Adipocyte (in vitro differentiated cells): ENCODE results near the gene PCGF1.
A peak's percentile ranks its signal among the peaks of the same experiment; 100 is the strongest.

Experiments used
- DNase-seq: peaks from one replicate; pipeline ENCODE4 v3.0.0-alpha.2; 2015; ENCODE audit warnings: low read depth
- H3K27me3 ChIP-seq: replicated peaks from 2 replicates; pipeline ENCODE4 v1.7.0; 2013; ENCODE audit warnings: mild to moderate bottlenecking, low read length, moderate library complexity; ENCODE audit not compliant: control insufficient read depth, insufficient read depth
- H3K36me3 ChIP-seq: 2 replicates; pipeline ENCODE4 v1.7.0; 2013; ENCODE audit warnings: low read length, mild to moderate bottlenecking, moderate library complexity; ENCODE audit not compliant: control insufficient read depth, insufficient read depth, severe bottlenecking
- H3K4me1 ChIP-seq: 2 replicates; pipeline ENCODE4 v1.7.0; 2013; ENCODE audit warnings: mild to moderate bottlenecking, low read length, moderate library complexity; ENCODE audit not compliant: control insufficient read depth, insufficient read depth
- H3K4me3 ChIP-seq: 2 replicates; pipeline ENCODE4 v1.7.0; 2013; ENCODE audit warnings: mild to moderate bottlenecking, low read length, moderate library complexity
- H3K9ac ChIP-seq: 2 replicates; pipeline ENCODE4 v1.7.0; 2013; ENCODE audit warnings: mild to moderate bottlenecking, low read length, moderate library complexity
- H3K9me3 ChIP-seq: 2 replicates; pipeline ENCODE4 v1.7.0; 2013; ENCODE audit warnings: mild to moderate bottlenecking, low read length, moderate library complexity; ENCODE audit not compliant: control insufficient read depth

The PCGF1 gene

GRCh38 chr2:74501335-74502071 is 6.0 kb downstream of the PCGF1 start:
- H3K9me3 ChIP-seq, result no peaks in the 10 kb centered on the region
- no peaks in the 10 kb centered on the region for H3K27me3 ChIP-seq
- peaks cover 18% of the 10 kb centered on the region for H3K36me3 ChIP-seq
- no peak for DNase-seq
- peaks cover 53% of the 10 kb centered on the region for H3K4me1 ChIP-seq
- H3K9ac ChIP-seq, result peak overlapping the region; percentile 94
- peak overlapping the region; percentile 96 for H3K4me3 ChIP-seq

DNA sequence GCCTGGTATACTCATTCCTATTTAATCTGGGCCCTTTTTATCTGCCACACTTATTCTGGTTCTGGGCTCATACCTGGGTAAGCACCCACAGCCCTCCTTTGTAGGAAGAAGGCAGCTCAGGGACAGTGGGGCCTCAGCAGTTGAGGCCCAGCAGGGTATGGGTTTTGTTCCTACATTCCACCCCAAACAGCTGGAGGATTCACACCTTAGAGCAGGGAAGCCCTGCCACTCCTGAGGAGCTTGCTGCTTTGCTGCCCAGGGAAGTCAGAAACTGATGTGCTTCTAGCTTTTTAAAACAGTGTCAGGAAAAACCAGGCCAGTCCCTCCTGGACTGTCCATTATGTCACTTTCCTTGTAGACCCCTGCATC is 6.9 kb downstream of the PCGF1 start:
- H3K27me3 ChIP-seq, result no peaks in the 10 kb centered on the region

GRCh38 chr2:74499940-74500577 is 7.4 kb downstream of the PCGF1 start:
- H3K4me1 ChIP-seq, result peaks cover 39% of the 10 kb centered on the region

More for the DNA sequence above, 6.9 kb downstream of the PCGF1 start:
- Histone ChIP-seq H3K9me3 (no peaks in the 10 kb centered on the region), H3K36me3 (peaks cover 12% of the 10 kb centered on the region), H3K4me3 (no peak overlapping the region), H3K9ac (no peak overlapping the region), H3K4me1 (peaks cover 44% of the 10 kb centered on the region)
- no peak for DNase-seq

DNA sequence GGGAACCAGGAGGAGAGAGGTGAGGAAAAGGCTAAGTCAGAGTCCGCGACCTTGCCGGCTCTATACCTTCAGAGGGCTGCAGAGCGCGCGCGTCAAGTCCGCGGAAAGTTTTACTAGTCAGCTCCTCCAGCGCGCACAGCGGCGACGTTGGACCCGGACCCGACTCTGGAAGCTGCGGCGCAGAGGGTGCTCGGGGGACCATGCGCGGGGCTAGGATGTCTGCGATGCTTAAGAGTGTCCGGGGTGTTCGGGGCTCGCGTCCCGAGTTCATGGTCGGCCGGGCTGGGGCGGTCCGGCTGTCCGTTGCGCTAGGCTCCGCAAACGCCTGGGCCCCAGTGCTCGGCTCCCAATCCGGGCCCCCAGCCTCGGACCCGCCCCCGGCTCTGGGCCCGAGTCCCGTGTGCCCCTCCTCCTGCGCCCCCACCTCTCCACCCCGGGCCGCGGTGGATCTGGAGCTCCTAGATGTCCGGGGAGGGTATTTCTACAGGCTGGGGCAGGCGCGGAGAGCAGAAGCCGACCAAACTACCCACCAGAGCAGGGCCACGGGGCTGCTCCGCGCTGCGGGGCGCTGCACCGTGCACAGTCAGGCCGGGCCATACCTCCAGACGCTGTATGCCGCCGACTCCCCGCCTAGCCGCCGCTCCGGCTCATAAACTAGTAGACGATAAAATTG is 8.1 kb downstream of the PCGF1 start, which contains the start of gene LBX2:
LBX2 (minus strand) TSS at position 337 of the 673 bp plus-strand sequence; CDS start at position 271, 66 bp downstream.
- Histone ChIP-seq H3K27me3 (no peaks in the 10 kb centered on the region), H3K36me3 (peaks cover under 1% of the 10 kb centered on the region), H3K4me3 (peak within 1 kb of the TSS; percentile 71), H3K9me3 (no peaks in the 10 kb centered on the region), H3K4me1 (peaks cover 32% of the 10 kb centered on the region), H3K9ac (peak within 1 kb of the TSS; percentile 58)
- DNase-seq, result peak; percentile 58

More at GRCh38 chr2:74499940-74500577, 7.4 kb downstream of the PCGF1 start:
- Histone ChIP-seq H3K27me3 (no peaks in the 10 kb centered on the region), H3K9me3 (no peaks in the 10 kb centered on the region), H3K9ac (peak overlapping the region; percentile 58), H3K36me3 (peaks cover 7% of the 10 kb centered on the region), H3K4me3 (peak overlapping the region; percentile 71)
- no peak for DNase-seq

DNA sequence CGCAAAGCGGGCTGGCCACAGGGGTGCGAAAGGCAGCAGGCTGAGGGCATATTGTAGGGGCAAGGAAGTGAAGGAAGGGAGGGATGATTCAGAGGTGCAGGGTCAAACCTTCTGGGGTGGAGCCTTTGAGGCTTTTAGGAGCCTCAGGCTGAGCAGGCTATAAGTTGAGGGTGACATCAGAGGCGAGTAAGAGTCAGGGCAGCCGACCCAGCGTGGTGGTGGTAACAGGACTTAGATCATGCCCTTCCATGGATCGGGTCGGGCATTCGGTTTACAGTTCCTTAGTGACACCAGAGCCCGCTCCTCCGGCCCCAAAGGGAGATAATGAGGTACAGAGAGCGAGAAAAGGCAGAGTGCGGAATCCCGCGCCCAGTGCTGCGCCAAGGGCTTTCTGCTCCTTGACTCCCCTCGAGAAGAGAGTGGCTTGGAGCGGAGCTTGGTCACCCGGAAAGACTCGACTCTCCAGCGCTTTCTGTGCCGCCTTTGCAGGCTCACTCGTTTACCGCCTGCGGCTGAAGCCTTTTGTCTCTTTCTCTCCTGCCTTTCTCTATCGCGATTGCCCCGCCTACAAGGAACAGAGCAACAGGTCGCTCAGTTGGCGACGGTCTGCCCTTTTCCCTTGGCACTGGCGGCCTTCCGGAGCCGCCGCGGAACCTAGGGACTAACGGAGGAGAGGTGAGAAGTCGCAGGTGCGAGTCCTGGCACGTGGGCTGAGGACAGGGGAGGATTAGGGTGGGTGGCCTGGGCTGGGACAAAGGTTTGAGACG is 8.8 kb downstream of the PCGF1 start:
- Histone ChIP-seq H3K4me3 (peak overlapping the region; percentile 71), H3K9me3 (no peaks in the 10 kb centered on the region), H3K27me3 (no peaks in the 10 kb centered on the region), H3K4me1 (peaks cover 26% of the 10 kb centered on the region), H3K36me3 (peaks cover 8% of the 10 kb centered on the region), H3K9ac (peak overlapping the region; percentile 58)
- peak; percentile 59 for DNase-seq

DNA sequence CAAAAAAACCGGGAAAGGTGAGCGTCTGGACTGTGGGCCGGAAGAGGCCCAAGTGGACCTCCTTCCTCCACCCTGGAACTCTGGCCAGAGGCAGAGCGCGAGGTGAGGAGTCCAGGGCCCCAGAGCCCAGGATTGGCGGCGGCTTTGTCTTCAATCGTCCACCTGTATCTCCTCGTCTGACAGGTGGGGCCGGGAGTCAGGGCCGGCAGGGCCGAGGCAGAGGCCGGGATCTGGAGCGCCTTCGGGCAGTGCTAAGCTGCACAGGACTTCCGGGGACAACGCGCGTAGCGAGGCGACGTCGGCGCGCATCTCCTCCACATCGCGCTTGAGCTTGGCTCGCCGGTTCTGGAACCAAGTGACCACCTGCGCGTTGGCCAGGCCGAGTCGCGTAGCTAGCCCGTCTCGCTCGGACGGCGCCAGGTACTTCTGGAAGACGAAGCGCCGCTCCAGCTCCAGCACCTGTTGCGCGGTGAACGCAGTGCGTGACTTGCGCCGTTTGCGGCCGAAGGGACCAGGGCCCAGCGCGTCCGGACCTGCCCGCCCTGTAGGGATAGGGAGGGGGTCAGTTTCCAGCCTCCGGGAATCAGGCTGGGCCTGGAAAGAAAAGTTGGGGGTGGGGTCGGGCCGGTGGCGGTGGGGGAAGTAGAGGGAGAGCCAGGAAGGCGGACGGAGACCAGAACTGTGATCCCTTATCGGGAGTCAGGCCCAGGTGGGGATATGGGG is 9.6 kb downstream of the PCGF1 start:
- no peak for DNase-seq
- H3K4me3 ChIP-seq, result peak overlapping the region; percentile 71

GRCh38 chr2:74496997-74497776 is 10.3 kb downstream of the PCGF1 start:
- no peaks in the 10 kb centered on the region for H3K9me3 ChIP-seq
- DNase-seq, result no peak
- H3K36me3 ChIP-seq, result peaks cover 23% of the 10 kb centered on the region
- peaks cover 18% of the 10 kb centered on the region for H3K4me1 ChIP-seq
- no peak overlapping the region for H3K9ac ChIP-seq
- no peaks in the 10 kb centered on the region for H3K27me3 ChIP-seq
- H3K4me3 ChIP-seq, result peak overlapping the region; percentile 71

More for the DNA sequence above, 9.6 kb downstream of the PCGF1 start:
- Histone ChIP-seq H3K9me3 (no peaks in the 10 kb centered on the region), H3K27me3 (no peaks in the 10 kb centered on the region), H3K36me3 (peaks cover 15% of the 10 kb centered on the region), H3K9ac (no peak overlapping the region), H3K4me1 (peaks cover 21% of the 10 kb centered on the region)

- Histone ChIP-seq H3K4me3 (no peak overlapping the region), H3K9ac (no peak overlapping the region), H3K27me3 (no peaks in the 10 kb centered on the region), H3K36me3 (peaks cover 40% of the 10 kb centered on the region), H3K9me3 (no peaks in the 10 kb centered on the region), H3K4me1 (peaks cover 18% of the 10 kb centered on the region)
- no peak for DNase-seq
These were observed 12.1 kb downstream of the PCGF1 start for GRCh38 chr2:74495440-74495839.

GRCh38 chr2:74493546-74493945 is 13.9 kb downstream of the PCGF1 start:
- Histone ChIP-seq H3K4me1 (peaks cover 11% of the 10 kb centered on the region), H3K27me3 (no peaks in the 10 kb centered on the region), H3K36me3 (peaks cover 46% of the 10 kb centered on the region), H3K4me3 (no peak overlapping the region), H3K9me3 (no peaks in the 10 kb centered on the region), H3K9ac (no peak overlapping the region)
- no peak for DNase-seq
